K562 (cell line): ENCODE results near the gene SS18L1. TPM values are rescaled to one million over a fixed set of nuclear protein-coding genes. Genes with fewer than 3 reads are reported as not detected.

ENCODE experiments used
- ATAC-seq: fragments of 200-7000 bp; cut with Tn5 transposase; 3 replicates; pipeline ENCODE4 v1.9.1; 2020; ENCODE audit warnings: moderate library complexity
- BruUV-seq: library from RNA; stranded (reverse); fragments of 400-500 nt; replicated peaks from 2 replicates; lab custom pipeline; 2021; lab: Mats Ljungman, UMichigan
- CTCF ChIA-PET: fragments of 300-600 bp; formaldehyde crosslinking; extraction: SDS; loops from one replicate; lab custom pipeline; 2021; ENCODE audit warnings: low intra/inter-chr PET ratio; lab: Yijun Ruan, JAX
- POLR2A ChIA-PET: fragments of 300-600, 350-650 bp; sonication (Branson Sonifier 250); formaldehyde crosslinking; extraction: SDS; loops from one replicate; lab custom pipeline; 2021; ENCODE audit warnings: antibody characterized with exemption, inconsistent platforms; lab: Yijun Ruan, JAX
- DNase-seq, 4 experiments: peaks; one replicate each; pipeline versions ENCODE4 v3.0.0 to v3.0.0-alpha.2; 2011 to 2018; ENCODE audit warnings: low spot score in 3 of 4, mixed read lengths in 3 of 4; ENCODE audit errors: extremely low read depth in 1 of 4
- FAIRE-seq: peaks from 2 replicates; lab custom pipeline; 2011; peaks lifted over from hg19 to GRCh38; lab: Jason Lieb, UNC
- H2AFZ ChIP-seq: 2 replicates; pipeline ENCODE4 v1.6.0; 2011; ENCODE audit warnings: low read depth, low read length, control low read depth, inconsistent platforms
- H3K27ac ChIP-seq: fragments of 200-600 bp; 3 replicates; pipeline ENCODE4 v1.8.0; 2011; ENCODE audit warnings: low read depth, mild to moderate bottlenecking, control low read depth, inconsistent platforms, low read length, moderate library complexity, mixed read lengths; ENCODE audit errors: extremely low read depth
- H3K27me3 ChIP-seq, 2 experiments: fragments of 300-600 bp in 1 of 2; 2 replicates in 1 of 2; 3 replicates in 1 of 2; pipeline versions ENCODE4 v1.6.0 to v1.8.0; 2011; ENCODE audit warnings: inconsistent platforms in 2 of 2, low read length in 2 of 2, mild to moderate bottlenecking in 1 of 2, mixed read lengths in 1 of 2, moderate library complexity in 1 of 2; ENCODE audit not compliant: control insufficient read depth in 2 of 2, insufficient read depth in 2 of 2
- H3K36me3 ChIP-seq: fragments of 300-600 bp; 3 replicates; pipeline ENCODE4 v1.8.0; 2011; ENCODE audit warnings: mild to moderate bottlenecking, low read length, inconsistent platforms; ENCODE audit not compliant: control insufficient read depth, insufficient read depth
- H3K4me1 ChIP-seq, 2 experiments: fragments of 200-600 bp in 1 of 2; replicated peaks in 1 of 2; 2 replicates in 1 of 2; 3 replicates in 1 of 2; pipeline versions ENCODE4 v1.5.1 to v1.8.0; 2011; ENCODE audit warnings: inconsistent platforms in 2 of 2, low read length in 2 of 2, mild to moderate bottlenecking in 1 of 2, mixed read lengths in 1 of 2, moderate library complexity in 1 of 2; ENCODE audit not compliant: control insufficient read depth in 2 of 2, insufficient read depth in 2 of 2
- H3K4me2 ChIP-seq: 2 replicates; pipeline ENCODE4 v1.6.1; 2011; ENCODE audit warnings: low read length, control low read depth, inconsistent platforms, mixed read lengths; ENCODE audit not compliant: insufficient read depth
- H3K4me3 ChIP-seq: fragments of 200-600 bp; sonication (generic), shearing (Covaris generic); 2 replicates; pipeline ENCODE4 v1.5.1; 2016; ENCODE audit warnings: control low read depth, inconsistent platforms
- H3K79me2 ChIP-seq: fragments of 200-600 bp; 3 replicates; pipeline ENCODE4 v1.8.0; 2011; ENCODE audit warnings: low read length, inconsistent platforms; ENCODE audit not compliant: control insufficient read depth, insufficient read depth
- H3K9ac ChIP-seq, 2 experiments: 2 replicates each; pipeline versions ENCODE4 v1.6.0 to v1.6.1; 2011; ENCODE audit warnings: low read depth in 2 of 2, low read length in 2 of 2, control low read depth in 1 of 2, inconsistent platforms in 1 of 2, mild to moderate bottlenecking in 1 of 2, mixed read lengths in 1 of 2; ENCODE audit not compliant: insufficient read depth in 1 of 2
- H3K9me1 ChIP-seq: one replicate; pipeline ENCODE4 v1.6.0; 2011; ENCODE audit warnings: inconsistent platforms, mild to moderate bottlenecking, low read length, moderate library complexity; ENCODE audit not compliant: control insufficient read depth, insufficient read depth
- H3K9me3 ChIP-seq: replicated peaks from 2 replicates; pipeline ENCODE4 v1.5.1; 2011; ENCODE audit warnings: low read depth, low read length, inconsistent platforms; ENCODE audit not compliant: control insufficient read depth, insufficient read depth
- H4K20me1 ChIP-seq: replicated peaks from 2 replicates; pipeline ENCODE4 v1.6.1; 2011; ENCODE audit warnings: low read length, inconsistent platforms, mixed read lengths; ENCODE audit not compliant: control insufficient read depth, insufficient read depth
- MCM3 ChIP-seq: fragments of 450-650 bp; IDR thresholded peaks from 2 replicates; pipeline ENCODE4 v1.6.1; 2016
- NR4A1 ChIP-seq, 2 experiments: fragments of 250-450 bp in 1 of 2; fragments of 450-650 bp in 1 of 2; sonication (Bioruptor Pico) in 1 of 2; IDR thresholded peaks; 2 replicates each; pipeline versions ENCODE4 v1.4.0 to v1.6.1; 2016 to 2020; ENCODE audit warnings: mild to moderate bottlenecking in 2 of 2, missing compliant biosample characterization in 1 of 2, missing genetic modification characterization in 1 of 2, moderate library complexity in 1 of 2
- SREBF1 ChIP-seq: fragments of 150-350 bp; IDR thresholded peaks from 2 replicates; pipeline ENCODE4 v1.6.1; 2014; ENCODE audit warnings: antibody characterized with exemption, low read depth, low read length, borderline replicate concordance
- STAG1 ChIP-seq: sonication (generic); formaldehyde crosslinking; IDR thresholded peaks from 2 replicates; pipeline ENCODE4 v1.5.0; 2020; ENCODE audit warnings: missing genetic modification reagents, borderline replicate concordance
- ZBTB8A ChIP-seq: fragments of 450-650 bp; IDR thresholded peaks from 2 replicates; pipeline ENCODE4 v1.6.1; 2018; ENCODE audit warnings: mild to moderate bottlenecking, moderate library complexity; ENCODE audit not compliant: partially characterized antibody
- WGBS: fragments of 100-300 bp; shearing (Covaris generic); methylation state at CpG from one replicate; pipeline ENCODE4 v1.1.6; 2016; ENCODE audit warnings: low coverage, mixed read lengths; ENCODE audit not compliant: insufficient coverage; ENCODE audit errors: missing lambda C conversion rate; 5-methylcytosine and 5-hydroxymethylcytosine counted together
- in situ Hi-C: fragments of 300-500 bp; cut with MboI; formaldehyde crosslinking; loops from 4 replicates; pipeline ENCODE4 v1.15.0; 2018; ENCODE audit warnings: inconsistent platforms, mixed read lengths
- intact Hi-C: fragments of 100-400 bp; cut with micrococcal nuclease; formaldehyde crosslinking; loops from 2 replicates; pipeline ENCODE4 v1.14.2; 2022
- polyA plus RNA-seq, 8 experiments: library from polyadenylated mRNA; depleted of rRNA in 4 of 8; stranded (reverse) in 5 of 8; unstranded in 3 of 8; fragments of >200 nt; fragmentation: Nextera tagmentation in 2 of 8; fragmentation: Illumina TruSeq in 1 of 8; extraction: Ambion mirVana in 2 of 8; extraction: Trizol in 1 of 8; gene quantifications; 2 replicates each; pipeline versions ENCODE4 v1.2.1 to v1.2.3, GENCODE V29; 2011 to 2014; ENCODE audit warnings: inconsistent platforms in 1 of 8, missing spikeins in 1 of 8
- total RNA-seq, 7 experiments: library from RNA; depleted of rRNA in 6 of 7; stranded (reverse); fragments of >200 nt in 6 of 7; fragmentation: Illumina TruSeq in 2 of 7; extraction: Trizol in 2 of 7; gene quantifications; 2 replicates each; pipeline versions ENCODE4 v1.2.1 to v1.2.3, GENCODE V29; 2011 to 2021; ENCODE audit warnings: low replicate concordance in 1 of 7
- TF ChIP-seq, protein P1 (sequence below): fragments of 450-650 bp; IDR thresholded peaks from 2 replicates; pipeline ENCODE4 v1.6.1; 2016; ENCODE audit warnings: borderline replicate concordance
- TF ChIP-seq, protein P2 (sequence below): sonication (generic); formaldehyde crosslinking; IDR thresholded peaks from 2 replicates; pipeline ENCODE4 v1.8.1; 2023; ENCODE audit warnings: missing genetic modification reagents, mild to moderate bottlenecking, borderline replicate concordance
- TF ChIP-seq, protein P3 (sequence below): fragments of 450-650 bp; formaldehyde crosslinking; IDR thresholded peaks from 2 replicates; pipeline ENCODE4 v1.4.0; 2020; ENCODE audit warnings: mild to moderate bottlenecking, moderate library complexity
- TF ChIP-seq, protein P4 (sequence below): fragments of 250-450 bp; sonication (Bioruptor Pico); IDR thresholded peaks from 2 replicates; pipeline ENCODE4 v1.4.0; 2020; ENCODE audit warnings: borderline replicate concordance

The SS18L1 gene
- total and polyA plus RNA-seq, 9 of the 15 experiments (the other 6 are each of a cell fraction or from before 2014, with no cell fraction given) = 2.7 to 28.3 (median 15.1) TPM

DNA sequence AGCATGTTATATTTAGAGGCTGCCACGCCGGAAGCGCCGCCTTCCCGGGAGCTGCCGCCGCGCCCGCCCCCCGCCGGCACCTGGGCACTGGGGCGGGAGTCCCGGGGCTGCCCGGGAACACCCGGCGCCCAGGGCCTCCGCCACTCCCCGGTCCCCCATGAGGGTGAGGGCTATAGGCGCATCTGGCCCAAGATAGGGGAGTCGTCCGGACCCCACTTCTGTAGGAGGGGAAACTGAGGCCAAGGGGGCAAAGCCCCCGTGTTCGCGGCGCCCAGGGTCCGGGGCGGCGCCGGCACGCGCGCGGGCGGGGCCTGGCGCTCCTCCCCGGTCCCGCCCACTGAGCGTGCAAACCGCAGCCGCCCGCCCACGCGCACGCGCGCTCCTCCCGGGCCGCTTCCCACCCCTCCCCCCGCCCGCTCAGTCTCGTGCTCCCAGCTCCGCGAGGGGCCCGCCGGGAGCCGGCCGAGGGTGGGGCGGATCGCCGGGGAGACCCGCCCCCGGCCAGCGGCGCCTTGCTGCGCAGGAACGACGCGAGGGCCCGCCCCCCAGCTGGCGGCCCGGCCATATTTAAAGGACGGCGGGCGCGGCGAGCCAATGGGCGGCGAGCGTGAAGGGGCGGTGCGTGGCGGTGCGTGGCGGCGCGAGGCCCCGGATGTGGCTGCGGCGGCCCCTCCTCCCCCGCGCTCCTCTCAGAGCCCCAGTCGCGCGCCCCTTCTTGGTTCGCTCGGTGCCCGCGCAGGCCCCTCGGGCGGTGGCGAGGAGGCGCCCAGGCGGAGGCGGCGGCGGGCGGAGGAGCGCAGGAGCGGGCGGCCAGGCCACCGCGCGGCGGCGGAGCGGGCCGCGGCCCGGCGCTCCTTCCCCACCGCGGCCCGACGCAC lies 21.6 kb upstream of the SS18L1 start, which contains the start of gene LSM14B:
Gene LSM14B, plus strand, starts transcription at position 700 of the 878 bp plus-strand sequence. CDS start 192 bp downstream, outside the sequence.
- H3K4me1 ChIP-seq = peaks cover 13 to 45% of the 10 kb centered on the region in 2 experiments; a peak in 4 of 5 replicates
- ATAC-seq = peak; percentile 92
- CTCF ChIA-PET = no interaction called here
- TF ChIP-seq SREBF1 = no peak
- TF ChIP-seq, protein P1, sequence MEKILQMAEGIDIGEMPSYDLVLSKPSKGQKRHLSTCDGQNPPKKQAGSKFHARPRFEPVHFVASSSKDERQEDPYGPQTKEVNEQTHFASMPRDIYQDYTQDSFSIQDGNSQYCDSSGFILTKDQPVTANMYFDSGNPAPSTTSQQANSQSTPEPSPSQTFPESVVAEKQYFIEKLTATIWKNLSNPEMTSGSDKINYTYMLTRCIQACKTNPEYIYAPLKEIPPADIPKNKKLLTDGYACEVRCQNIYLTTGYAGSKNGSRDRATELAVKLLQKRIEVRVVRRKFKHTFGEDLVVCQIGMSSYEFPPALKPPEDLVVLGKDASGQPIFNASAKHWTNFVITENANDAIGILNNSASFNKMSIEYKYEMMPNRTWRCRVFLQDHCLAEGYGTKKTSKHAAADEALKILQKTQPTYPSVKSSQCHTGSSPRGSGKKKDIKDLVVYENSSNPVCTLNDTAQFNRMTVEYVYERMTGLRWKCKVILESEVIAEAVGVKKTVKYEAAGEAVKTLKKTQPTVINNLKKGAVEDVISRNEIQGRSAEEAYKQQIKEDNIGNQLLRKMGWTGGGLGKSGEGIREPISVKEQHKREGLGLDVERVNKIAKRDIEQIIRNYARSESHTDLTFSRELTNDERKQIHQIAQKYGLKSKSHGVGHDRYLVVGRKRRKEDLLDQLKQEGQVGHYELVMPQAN = no peak
- TF ChIP-seq ZBTB8A = no peak
- TF ChIP-seq, protein P2, sequence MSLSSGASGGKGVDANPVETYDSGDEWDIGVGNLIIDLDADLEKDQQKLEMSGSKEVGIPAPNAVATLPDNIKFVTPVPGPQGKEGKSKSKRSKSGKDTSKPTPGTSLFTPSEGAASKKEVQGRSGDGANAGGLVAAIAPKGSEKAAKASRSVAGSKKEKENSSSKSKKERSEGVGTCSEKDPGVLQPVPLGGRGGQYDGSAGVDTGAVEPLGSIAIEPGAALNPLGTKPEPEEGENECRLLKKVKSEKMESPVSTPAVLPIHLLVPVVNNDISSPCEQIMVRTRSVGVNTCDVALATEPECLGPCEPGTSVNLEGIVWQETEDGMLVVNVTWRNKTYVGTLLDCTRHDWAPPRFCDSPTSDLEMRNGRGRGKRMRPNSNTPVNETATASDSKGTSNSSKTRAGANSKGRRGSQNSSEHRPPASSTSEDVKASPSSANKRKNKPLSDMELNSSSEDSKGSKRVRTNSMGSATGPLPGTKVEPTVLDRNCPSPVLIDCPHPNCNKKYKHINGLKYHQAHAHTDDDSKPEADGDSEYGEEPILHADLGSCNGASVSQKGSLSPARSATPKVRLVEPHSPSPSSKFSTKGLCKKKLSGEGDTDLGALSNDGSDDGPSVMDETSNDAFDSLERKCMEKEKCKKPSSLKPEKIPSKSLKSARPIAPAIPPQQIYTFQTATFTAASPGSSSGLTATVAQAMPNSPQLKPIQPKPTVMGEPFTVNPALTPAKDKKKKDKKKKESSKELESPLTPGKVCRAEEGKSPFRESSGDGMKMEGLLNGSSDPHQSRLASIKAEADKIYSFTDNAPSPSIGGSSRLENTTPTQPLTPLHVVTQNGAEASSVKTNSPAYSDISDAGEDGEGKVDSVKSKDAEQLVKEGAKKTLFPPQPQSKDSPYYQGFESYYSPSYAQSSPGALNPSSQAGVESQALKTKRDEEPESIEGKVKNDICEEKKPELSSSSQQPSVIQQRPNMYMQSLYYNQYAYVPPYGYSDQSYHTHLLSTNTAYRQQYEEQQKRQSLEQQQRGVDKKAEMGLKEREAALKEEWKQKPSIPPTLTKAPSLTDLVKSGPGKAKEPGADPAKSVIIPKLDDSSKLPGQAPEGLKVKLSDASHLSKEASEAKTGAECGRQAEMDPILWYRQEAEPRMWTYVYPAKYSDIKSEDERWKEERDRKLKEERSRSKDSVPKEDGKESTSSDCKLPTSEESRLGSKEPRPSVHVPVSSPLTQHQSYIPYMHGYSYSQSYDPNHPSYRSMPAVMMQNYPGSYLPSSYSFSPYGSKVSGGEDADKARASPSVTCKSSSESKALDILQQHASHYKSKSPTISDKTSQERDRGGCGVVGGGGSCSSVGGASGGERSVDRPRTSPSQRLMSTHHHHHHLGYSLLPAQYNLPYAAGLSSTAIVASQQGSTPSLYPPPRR (CRISPR knock-in tag) = no peak
- TF ChIP-seq NR4A1 (CRISPR knock-in tag; IDR thresholded peaks at IDR 0.05) = no peak
- no peak for TF ChIP-seq NR4A1 (tag; IDR thresholded peaks at IDR 0.05)
- TF ChIP-seq STAG1 (CRISPR knock-in tag) = no peak
- TF ChIP-seq, protein P3, sequence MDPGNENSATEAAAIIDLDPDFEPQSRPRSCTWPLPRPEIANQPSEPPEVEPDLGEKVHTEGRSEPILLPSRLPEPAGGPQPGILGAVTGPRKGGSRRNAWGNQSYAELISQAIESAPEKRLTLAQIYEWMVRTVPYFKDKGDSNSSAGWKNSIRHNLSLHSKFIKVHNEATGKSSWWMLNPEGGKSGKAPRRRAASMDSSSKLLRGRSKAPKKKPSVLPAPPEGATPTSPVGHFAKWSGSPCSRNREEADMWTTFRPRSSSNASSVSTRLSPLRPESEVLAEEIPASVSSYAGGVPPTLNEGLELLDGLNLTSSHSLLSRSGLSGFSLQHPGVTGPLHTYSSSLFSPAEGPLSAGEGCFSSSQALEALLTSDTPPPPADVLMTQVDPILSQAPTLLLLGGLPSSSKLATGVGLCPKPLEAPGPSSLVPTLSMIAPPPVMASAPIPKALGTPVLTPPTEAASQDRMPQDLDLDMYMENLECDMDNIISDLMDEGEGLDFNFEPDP (CRISPR knock-in tag) = no peak
- no peak for TF ChIP-seq MCM3
- TF ChIP-seq, protein P4, sequence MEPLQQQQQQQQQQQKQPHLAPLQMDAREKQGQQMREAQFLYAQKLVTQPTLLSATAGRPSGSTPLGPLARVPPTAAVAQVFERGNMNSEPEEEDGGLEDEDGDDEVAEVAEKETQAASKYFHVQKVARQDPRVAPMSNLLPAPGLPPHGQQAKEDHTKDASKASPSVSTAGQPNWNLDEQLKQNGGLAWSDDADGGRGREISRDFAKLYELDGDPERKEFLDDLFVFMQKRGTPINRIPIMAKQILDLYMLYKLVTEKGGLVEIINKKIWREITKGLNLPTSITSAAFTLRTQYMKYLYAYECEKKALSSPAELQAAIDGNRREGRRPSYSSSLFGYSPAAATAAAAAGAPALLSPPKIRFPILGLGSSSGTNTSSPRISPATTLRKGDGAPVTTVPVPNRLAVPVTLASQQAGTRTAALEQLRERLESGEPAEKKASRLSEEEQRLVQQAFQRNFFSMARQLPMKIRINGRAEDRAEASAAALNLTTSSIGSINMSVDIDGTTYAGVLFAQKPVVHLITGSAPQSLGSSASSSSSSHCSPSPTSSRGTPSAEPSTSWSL (CRISPR knock-in tag) = no peak

More for the DNA sequence above, 21.6 kb upstream of the SS18L1 start, which contains the start of gene LSM14B:
- WGBS = under 1% methylated on average over 59 of the region's 124 CpGs
- DNase-seq = peak; percentile 96 to 99 (median 97)
- Histone ChIP-seq H3K9me1 (no peaks in the 10 kb centered on the region), H2AFZ (peak within 1 kb of the TSS; percentile 97), H3K9ac (peak within 1 kb of the TSS; percentile 86 to 97), H3K4me2 (peak within 1 kb of the TSS; percentile 88), H3K79me2 (peaks cover 34% of the 10 kb centered on the region), H3K27ac (peak within 1 kb of the TSS; percentile 98), H3K4me3 (peak within 1 kb of the TSS; percentile 87), H3K36me3 (peaks cover 38% of the 10 kb centered on the region), H3K9me3 (no peaks in the 10 kb centered on the region), H3K27me3 (peaks cover 7 to 22% of the 10 kb centered on the region in 2 experiments; a peak in 4 of 5 replicates), H4K20me1 (peaks cover 22% of the 10 kb centered on the region)
- in situ Hi-C loops (no loop called here), intact Hi-C loops (loop anchor here (5.0 kb wide), 2 partner anchors 55 to 95 kb away; partner anchors contain the start of gene TAF4)
- POLR2A ChIA-PET = interaction anchor here (0.5 to 9.5 kb wide), 9 partner anchors 8 to 560 kb away, joined by 3 to 78 read pairs (median 4); partner anchors contain the start of genes PSMA7 and SS18L1
- BruUV-seq = no TSS peak
- FAIRE-seq = peak; percentile 63
